Stimulated activated CD8-positive, alpha-beta memory T cell treated with anti-CD3 and anti-CD28 coated beads, Interleukin-4, amount 100 ng/mL, for 1 hour (primary cell): ENCODE measurements around the gene TANGO6.

Experiments
- DNase-seq, 2 donors: peaks; one replicate each; pipeline ENCODE4 v3.0.0-alpha.2; 2020; ENCODE audit warnings: low read depth in 2 of 2, low spot score in 1 of 2

TANGO6 gene

GRCh38 chr16:68999114-68999513 lies 155.8 kb downstream of the TANGO6 start:
- DNase-seq: no peak

DNA sequence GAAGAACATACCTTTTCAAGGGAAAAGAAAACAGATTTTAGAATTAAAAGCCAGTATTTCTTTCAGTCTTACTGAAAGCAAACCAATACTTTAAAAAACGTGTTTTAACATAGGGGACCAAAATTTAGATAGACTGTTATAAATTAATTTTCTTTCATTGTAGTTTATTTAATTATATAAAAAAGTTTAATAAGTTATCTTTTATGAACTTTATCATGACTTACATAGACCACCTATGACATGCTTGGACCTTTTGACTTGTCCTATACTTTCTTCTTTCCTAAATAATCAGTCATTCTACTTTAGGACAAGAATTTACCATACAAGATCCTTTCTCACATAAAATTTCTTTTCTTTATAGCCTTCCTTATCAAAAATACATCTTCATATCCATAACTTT lies 160.2 kb downstream of the TANGO6 start:
- no peak for DNase-seq

- no peak for DNase-seq
Measured at GRCh38 chr16:69005641-69006355, 162.5 kb downstream of the TANGO6 start.

DNA sequence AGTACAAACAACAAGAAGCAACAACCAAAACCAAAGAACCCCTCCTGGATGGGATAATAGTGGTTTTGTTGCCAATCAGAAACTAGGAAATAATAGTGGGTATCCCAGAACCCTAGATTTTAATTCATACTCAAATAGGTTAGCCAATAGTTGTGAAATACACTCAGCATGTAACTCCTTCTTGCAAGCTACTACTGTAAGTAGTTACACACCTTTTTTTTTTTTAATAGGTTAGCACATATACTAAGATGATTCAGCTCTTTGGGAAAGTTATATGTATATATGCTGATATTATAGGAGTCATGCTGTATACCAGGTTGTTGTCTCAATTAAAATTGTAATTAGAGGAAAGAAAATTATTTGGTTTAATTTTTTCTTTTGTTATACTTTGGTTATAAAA lies 169.6 kb downstream of the TANGO6 start:
- no peak for DNase-seq

DNA sequence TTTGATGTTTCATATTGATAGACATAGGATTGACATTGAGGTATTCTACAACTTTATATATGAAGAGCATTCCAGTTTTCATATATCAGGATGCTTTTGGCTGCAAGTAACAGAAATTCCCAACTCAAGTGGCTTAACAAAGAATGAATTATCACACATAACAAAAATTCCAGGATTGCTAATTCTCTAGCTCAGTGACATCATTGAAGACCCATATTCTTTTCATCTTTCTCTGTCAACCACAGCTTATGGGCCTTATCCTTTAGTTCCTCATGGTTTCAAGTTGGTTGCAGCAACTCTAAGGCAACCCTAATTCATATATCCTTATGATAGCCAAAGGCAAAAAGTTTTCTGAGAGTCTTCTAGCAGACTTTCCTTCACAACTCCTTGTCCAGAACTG lies 170.7 kb downstream of the TANGO6 start:
- no peak for DNase-seq

DNA sequence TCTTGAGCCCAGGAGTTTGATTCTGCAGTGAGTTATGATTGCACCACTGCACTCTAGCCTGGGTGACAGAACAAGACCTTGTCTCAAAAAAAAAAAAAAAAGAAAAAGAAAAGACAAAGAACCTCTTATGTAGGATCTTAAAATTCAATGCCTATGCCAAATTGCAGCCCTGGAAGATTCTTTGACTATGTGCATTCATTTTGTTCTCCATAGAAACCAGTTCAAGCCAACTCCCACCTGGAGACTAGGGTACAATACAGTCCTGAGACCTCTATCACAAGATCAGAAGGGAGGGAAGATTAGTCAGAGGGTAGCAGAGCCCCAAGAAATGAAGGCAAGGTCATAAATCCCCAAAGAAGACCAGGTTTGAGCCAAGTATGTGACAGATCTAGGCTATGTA lies 171.5 kb downstream of the TANGO6 start:
- DNase-seq: no peak

- DNase-seq: no peak
Measured at GRCh38 chr16:69017036-69017783, 173.9 kb downstream of the TANGO6 start.

DNA sequence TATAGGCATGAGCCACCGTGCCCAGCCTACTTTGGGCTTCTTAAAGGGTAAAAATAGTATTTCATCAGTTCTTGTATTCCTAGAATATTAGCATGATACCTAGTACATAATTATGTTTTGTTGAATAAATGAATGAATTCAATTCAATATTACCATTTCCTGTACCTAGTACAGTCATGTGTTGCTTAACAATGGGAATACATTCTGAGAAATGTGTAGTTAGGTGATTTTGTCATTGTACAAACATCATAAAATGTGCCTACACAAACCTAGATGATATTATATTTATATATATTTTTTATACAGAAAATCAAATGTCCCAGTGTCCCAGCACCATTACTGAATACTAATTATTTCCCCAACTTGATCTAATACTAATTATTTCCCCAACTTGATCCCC lies 176.5 kb downstream of the TANGO6 start:
- no peak for DNase-seq

DNA sequence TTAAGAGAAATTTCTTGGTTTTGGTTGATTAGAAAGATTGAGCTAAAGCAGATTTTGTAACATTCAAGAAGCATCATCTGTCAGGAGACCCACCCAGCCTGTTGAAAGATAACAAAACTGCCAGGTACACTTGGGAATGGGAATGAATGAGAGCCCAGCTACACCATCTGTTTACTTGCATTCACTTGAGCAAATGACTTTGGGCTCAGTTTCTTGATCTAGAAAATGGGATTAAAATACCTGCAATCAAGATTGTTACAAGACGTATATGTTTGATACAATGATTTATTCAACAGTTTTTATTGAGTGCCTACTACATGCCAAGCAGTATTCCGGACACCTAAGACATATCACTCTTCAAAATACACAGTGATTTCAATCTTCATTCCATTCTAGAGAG lies 185.8 kb downstream of the TANGO6 start:
- DNase-seq: no peak

DNA sequence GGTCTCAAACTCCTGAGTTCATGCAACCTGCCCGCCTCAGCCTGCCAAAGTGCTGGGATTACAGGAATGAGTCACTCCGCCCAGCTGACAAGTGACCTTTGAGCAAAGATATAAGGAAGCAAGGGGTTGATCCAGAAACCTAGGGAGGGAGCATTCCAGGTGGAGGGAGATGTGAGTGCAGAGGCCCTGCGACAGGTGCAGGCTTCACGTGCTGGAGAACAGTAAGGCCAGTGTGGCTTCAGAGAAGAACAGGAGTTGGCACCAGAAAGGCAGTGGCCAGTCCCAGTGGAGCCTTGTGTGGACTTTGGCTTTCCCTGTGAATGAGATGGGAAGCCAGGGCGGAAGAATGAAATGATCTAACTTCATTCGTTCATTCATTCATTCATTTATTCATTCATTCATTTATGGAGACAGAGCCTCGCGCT lies 188.6 kb downstream of the TANGO6 start:
- no peak for DNase-seq

DNA sequence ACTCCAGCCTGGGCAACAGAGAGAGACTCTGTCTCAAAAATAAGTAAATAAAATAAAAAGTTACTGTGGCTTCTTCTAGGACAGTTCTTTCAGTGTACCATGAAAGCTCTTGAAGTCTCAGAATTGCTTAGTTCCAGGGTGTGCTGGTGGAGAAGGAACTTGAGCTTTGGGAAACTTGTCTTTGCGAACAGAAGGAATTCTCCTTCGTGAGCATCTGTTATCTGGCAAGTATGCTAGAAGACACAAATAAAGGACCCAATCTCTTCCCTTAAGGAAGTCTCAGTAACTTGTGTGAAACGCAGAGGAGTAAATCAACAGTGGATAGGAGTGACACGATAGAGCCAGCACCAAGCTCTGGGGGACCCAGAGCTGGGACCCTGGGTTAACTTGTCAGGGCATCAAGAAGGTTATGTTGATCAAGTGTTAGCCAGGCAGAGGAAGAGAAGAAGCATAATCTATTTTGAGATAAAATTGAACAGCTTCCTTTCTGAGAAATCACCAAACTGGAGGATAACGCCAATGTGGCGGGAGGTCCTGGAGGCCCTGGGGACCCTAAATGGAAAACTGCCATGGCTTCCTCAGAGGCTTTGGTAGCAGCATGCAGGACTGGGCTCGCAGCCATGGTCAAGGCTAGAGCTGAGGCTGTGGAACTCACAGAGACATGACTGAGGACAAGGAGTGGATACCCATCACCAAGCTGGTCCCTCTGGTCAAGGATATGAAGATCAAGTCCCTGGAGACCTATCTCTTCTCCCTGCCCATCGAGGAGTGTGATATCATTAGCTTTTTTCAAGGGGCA lies 190.0 kb downstream of the TANGO6 start:
- no peak for DNase-seq

DNA sequence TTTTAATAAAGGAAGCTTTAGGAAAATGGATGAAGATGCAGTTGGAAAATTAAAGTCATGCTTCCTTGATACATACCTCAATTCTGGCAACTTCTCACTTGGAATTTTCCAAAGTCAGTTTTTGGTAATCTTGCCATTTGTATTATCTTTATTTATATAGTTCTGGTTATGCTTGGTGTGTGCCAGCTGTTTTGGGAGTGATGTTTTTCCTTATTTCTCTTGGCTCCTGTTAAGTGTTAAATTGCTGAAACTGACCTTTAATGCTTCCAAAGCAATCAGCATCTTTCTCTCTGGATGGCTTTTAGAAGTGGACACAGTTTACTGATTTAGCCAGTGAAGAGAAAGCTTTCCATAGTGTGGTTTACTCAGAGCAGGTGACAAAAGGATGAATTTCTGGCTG lies 192.0 kb downstream of the TANGO6 start:
- no peak for DNase-seq

GRCh38 chr16:69036399-69037091 lies 193.2 kb downstream of the TANGO6 start:
- no peak for DNase-seq

DNA sequence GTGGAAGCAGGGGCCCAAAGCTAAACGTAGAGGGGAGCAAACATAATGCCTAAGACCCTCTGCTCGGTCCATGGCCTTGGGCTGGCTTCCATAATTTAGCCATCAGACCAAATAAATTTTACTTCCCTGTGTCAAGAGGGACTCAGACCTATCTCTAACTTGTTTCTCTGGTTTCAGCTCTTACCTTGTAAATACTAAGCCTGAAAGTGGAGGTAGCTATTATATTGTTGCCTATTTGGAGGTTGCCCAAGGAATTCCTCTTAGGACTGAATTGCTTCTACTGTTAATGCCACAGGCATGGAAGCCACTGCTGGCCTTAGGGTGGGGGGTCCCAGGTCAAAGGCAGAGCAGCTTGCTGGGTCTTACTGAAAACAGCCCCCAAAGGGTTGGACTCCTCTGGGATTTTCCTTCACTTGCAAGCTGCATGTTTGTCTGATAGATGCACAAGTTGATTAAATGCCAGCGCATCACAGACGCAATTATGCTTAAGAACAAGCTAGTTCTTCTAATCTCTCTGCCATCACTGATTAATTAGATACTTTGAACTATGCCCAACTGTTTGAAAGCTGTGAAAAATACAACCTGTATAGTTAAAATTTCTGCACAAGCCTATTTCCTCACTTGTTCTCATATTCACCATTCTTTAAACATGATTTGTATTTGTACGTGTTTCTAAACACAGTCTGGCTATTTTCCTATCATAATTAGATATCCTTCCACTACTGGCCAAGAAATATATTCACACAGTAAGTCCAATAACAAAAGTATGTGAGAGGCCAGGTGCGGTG lies 194.2 kb downstream of the TANGO6 start:
- DNase-seq: no peak

DNA sequence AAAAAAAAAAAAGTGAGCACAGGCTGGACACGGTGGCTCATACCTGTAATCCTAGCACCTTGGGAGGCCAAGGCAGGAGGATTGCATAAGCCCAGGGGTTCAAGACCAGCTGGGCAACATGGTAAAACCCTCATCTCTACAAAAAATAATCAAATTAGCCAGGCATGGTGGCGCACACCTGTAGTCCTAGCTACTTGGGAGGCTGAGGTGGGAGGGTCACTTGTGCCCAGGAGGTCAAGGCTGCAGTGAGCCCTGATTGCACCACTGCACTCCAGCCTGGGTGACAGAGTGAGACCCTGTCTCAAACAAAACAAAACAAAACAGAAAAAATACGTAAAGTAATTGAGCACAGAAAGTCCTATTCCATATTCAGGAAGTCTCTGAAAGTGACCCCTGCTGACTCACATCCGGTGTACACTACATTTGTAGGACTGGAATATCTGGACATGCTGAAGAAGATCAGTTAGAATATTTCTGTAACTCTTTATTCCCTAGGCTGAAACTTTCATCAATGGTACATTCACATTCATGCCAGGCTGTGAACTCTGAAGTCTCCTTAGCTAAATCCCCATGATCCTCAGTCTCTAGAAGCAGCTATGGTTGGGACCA lies 196.1 kb downstream of the TANGO6 start:
- DNase-seq: no peak

GRCh38 chr16:69040144-69040909 lies 197.0 kb downstream of the TANGO6 start:
- DNase-seq: no peak

- no peak for DNase-seq
Measured at GRCh38 chr16:69048328-69049120, 205.2 kb downstream of the TANGO6 start.

GRCh38 chr16:69049146-69049545 lies 205.8 kb downstream of the TANGO6 start:
- no peak for DNase-seq
